ENCODE measurements around the gene C1orf198.

The C1orf198 gene

DNA sequence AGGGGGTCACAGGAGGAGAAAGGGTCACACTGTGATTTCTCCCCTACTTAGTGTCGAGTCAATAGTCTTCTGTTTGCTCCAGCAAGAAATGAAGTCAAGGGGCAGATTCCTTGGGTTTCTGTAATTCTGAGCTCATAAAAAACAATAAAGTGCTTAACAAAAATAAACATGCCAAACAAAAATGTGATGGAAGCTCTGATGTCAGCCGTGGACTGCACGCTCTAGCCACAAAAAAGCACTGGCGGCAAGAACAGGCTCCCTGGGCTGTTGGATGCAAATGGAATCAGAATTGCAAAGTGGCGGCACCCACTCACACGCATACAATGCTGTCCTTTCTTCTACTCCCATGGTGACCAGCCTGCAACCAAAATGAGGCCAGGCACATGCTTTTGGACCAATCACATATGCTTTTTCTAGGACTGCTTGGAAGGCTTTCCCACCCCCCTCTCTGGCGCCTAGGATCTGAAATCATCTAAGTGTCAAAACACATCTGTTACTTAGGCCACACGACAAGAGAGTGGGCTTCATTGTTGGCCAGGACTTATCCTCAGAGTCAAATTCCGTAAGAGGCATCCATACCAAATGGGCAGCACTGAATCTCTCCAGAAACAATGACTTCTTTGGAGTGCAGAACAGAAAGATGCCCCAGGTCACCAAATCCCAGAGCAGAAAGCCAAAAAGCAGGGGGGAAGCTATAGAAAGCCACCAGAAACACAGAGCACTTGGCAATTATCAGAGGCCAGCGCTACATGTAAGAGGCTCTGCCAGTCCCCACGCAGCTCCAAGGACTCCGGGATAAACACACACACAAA is 9.2 kb downstream of the C1orf198 start:
- H3K27me3 ChIP-seq (ENCODE audit: insufficient read depth, poor library complexity, severe bottlenecking), result no peaks in the 10 kb centered on the region
- no peak overlapping the region for H3K27ac ChIP-seq (replicated peaks)
- TF ChIP-seq POLR2AphosphoS5 (IDR thresholded peaks at IDR 0.05; ENCODE audit: low read depth), result no peak
- TF ChIP-seq SPI1 (IDR thresholded peaks at IDR 0.05; ENCODE audit: borderline replicate concordance, low read depth), result no peak
- TF ChIP-seq GABPA (IDR thresholded peaks at IDR 0.05; ENCODE audit: low read depth), result no peak
- TF ChIP-seq, protein P1, sequence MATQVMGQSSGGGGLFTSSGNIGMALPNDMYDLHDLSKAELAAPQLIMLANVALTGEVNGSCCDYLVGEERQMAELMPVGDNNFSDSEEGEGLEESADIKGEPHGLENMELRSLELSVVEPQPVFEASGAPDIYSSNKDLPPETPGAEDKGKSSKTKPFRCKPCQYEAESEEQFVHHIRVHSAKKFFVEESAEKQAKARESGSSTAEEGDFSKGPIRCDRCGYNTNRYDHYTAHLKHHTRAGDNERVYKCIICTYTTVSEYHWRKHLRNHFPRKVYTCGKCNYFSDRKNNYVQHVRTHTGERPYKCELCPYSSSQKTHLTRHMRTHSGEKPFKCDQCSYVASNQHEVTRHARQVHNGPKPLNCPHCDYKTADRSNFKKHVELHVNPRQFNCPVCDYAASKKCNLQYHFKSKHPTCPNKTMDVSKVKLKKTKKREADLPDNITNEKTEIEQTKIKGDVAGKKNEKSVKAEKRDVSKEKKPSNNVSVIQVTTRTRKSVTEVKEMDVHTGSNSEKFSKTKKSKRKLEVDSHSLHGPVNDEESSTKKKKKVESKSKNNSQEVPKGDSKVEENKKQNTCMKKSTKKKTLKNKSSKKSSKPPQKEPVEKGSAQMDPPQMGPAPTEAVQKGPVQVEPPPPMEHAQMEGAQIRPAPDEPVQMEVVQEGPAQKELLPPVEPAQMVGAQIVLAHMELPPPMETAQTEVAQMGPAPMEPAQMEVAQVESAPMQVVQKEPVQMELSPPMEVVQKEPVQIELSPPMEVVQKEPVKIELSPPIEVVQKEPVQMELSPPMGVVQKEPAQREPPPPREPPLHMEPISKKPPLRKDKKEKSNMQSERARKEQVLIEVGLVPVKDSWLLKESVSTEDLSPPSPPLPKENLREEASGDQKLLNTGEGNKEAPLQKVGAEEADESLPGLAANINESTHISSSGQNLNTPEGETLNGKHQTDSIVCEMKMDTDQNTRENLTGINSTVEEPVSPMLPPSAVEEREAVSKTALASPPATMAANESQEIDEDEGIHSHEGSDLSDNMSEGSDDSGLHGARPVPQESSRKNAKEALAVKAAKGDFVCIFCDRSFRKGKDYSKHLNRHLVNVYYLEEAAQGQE (IDR thresholded peaks at IDR 0.05; ENCODE audit: insufficient replicate concordance, low read depth), result no peak
- TF ChIP-seq CTCF (IDR thresholded peaks at IDR 0.05; ENCODE audit: insufficient read depth, low read length), result no peak
- DNase-seq (ENCODE audit: low read depth in 1 of 2, low spot score in 1 of 2), result no peak
- no peak overlapping the region for H3K4me3 ChIP-seq (replicated peaks; ENCODE audit: insufficient read depth, low read length)

DNA sequence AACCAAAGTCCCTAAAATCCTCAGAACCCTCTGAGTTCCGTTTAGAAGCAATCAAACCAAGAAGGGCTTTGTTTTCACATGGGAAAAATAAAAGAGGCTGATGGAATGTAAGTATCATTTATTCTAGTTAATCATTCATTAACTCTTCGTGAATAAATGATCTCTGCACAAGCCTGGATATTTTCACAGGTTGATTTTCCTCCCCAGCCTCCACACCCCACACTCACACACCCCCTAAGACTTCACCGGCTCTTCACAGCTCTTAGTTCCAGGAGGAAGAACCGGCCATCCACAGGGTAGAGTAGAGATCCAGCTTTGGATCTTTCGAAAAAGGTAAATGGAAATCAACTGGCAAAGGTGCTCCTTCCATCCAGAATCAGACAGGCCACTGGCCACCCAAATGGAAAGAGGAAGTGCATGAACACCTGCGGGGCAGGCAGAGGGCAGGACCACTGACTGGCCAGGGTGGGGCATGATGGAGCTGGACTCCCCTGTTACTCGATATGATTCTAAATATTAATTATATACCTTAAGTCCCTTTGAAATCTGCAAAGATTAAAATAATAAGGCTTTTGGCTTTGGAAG is 10.0 kb downstream of the C1orf198 start:
- no peak overlapping the region for H3K27ac ChIP-seq (replicated peaks)
- no peak overlapping the region for H3K4me3 ChIP-seq (replicated peaks; ENCODE audit: insufficient read depth, low read length)
- no peaks in the 10 kb centered on the region for H3K27me3 ChIP-seq (ENCODE audit: insufficient read depth, poor library complexity, severe bottlenecking)
- DNase-seq (ENCODE audit: low read depth in 1 of 2, low spot score in 1 of 2), result no peak
- TF ChIP-seq POLR2AphosphoS5 (IDR thresholded peaks at IDR 0.05; ENCODE audit: low read depth) (no peak), GABPA (IDR thresholded peaks at IDR 0.05; ENCODE audit: low read depth) (no peak), SPI1 (IDR thresholded peaks at IDR 0.05; ENCODE audit: borderline replicate concordance, low read depth) (0 out of 2 replicates have a peak, but pooled peaks have one; percentile 14)

DNA sequence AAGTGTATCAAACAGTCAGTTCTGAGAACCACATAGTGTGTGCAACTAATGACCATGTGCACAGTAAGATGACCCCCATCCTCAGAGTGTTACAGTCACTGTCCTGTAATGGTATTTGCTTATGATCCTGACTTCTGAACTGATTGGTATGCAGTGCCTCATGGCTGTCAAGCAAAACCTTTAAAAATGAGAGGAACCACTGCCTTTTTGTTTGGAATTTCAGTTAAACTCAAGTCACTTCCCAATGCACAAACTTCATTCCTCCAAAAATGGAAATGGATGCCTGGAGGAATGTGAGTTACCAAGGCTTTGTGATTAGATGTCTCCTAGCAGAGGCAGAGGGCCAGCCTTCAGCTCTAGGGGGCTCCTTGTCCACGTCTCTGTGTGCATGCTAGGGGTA is 10.5 kb downstream of the C1orf198 start:
- Histone ChIP-seq H3K4me3 (replicated peaks; ENCODE audit: insufficient read depth, low read length) (no peak overlapping the region), H3K27ac (replicated peaks) (no peak overlapping the region), H3K27me3 (ENCODE audit: insufficient read depth, poor library complexity, severe bottlenecking) (no peaks in the 10 kb centered on the region)
- no peak for DNase-seq (ENCODE audit: low read depth in 1 of 2, low spot score in 1 of 2)
- TF ChIP-seq, protein P1 (IDR thresholded peaks at IDR 0.05; ENCODE audit: insufficient replicate concordance, low read depth), result no peak
- no peak for TF ChIP-seq POLR2AphosphoS5 (IDR thresholded peaks at IDR 0.05; ENCODE audit: low read depth)
- TF ChIP-seq SPI1 (IDR thresholded peaks at IDR 0.05; ENCODE audit: borderline replicate concordance, low read depth), result no peak
- no peak for TF ChIP-seq GABPA (IDR thresholded peaks at IDR 0.05; ENCODE audit: low read depth)
- no peak for TF ChIP-seq CTCF (IDR thresholded peaks at IDR 0.05; ENCODE audit: insufficient read depth, low read length)

- Histone ChIP-seq H3K27ac (replicated peaks) (no peak overlapping the region), H3K27me3 (ENCODE audit: insufficient read depth, poor library complexity, severe bottlenecking) (no peaks in the 10 kb centered on the region), H3K4me3 (replicated peaks; ENCODE audit: insufficient read depth, low read length) (no peak overlapping the region)
- no peak for DNase-seq (ENCODE audit: low read depth in 1 of 2, low spot score in 1 of 2)
- TF ChIP-seq GABPA (IDR thresholded peaks at IDR 0.05; ENCODE audit: low read depth), result no peak
- no peak for TF ChIP-seq SPI1 (IDR thresholded peaks at IDR 0.05; ENCODE audit: borderline replicate concordance, low read depth)
- TF ChIP-seq CTCF (IDR thresholded peaks at IDR 0.05; ENCODE audit: insufficient read depth, low read length), result no peak
- TF ChIP-seq, protein P1 (IDR thresholded peaks at IDR 0.05; ENCODE audit: insufficient replicate concordance, low read depth), result no peak
- TF ChIP-seq POLR2AphosphoS5 (IDR thresholded peaks at IDR 0.05; ENCODE audit: low read depth), result no peak
Measured at GRCh38 chr1:230857077-230857476, 11.2 kb downstream of the C1orf198 start.

Measured in HL-60 (cell line).